Endothelial cell of umbilical vein (primary cell): Measurements from ENCODE around the gene SAMD10. TPM values are rescaled to one million over a fixed set of nuclear protein-coding genes. Genes with fewer than 3 reads are reported as not detected.
A peak's percentile ranks its signal among the peaks of the same experiment; 100 is the strongest.

Source experiments
- BruUV-seq: library from RNA; stranded (reverse); fragments of 400-500 nt; replicated peaks from 2 replicates; lab custom pipeline; 2021; lab: Mats Ljungman, UMichigan
- CTCF ChIA-PET: fragments of 300-600, 350-600 bp; sonication (Branson Sonifier 250); formaldehyde crosslinking; loops from one replicate; lab custom pipeline; 2021; ENCODE audit warnings: antibody characterized with exemption, inconsistent platforms; lab: Charles Lee
- POLR2A ChIA-PET: fragments of 300-600, 350-600 bp; sonication (Branson Sonifier 250); formaldehyde crosslinking; loops from one replicate; lab custom pipeline; 2021; ENCODE audit warnings: antibody characterized with exemption, inconsistent platforms; lab: Charles Lee
- DNase-seq: peaks from one replicate; pipeline ENCODE4 v3.0.0-alpha.2; 2011; ENCODE audit warnings: low read depth, low spot score
- FAIRE-seq: peaks from 2 replicates; lab custom pipeline; 2011; peaks lifted over from hg19 to GRCh38; lab: Jason Lieb, UNC
- H2AFZ ChIP-seq: 2 replicates; pipeline ENCODE4 v1.6.0; 2012; ENCODE audit warnings: low read depth, low read length, control low read depth, inconsistent platforms
- H3K27ac ChIP-seq: 2 replicates; pipeline ENCODE4 v1.5.1; 2011; ENCODE audit warnings: low read depth, mild to moderate bottlenecking, control low read depth, low read length, moderate library complexity; ENCODE audit not compliant: insufficient read depth
- H3K27me3 ChIP-seq, 2 experiments: 2 replicates each; pipeline versions ENCODE4 v1.6.0 to v1.6.1; 2011; ENCODE audit warnings: low read length in 2 of 2, mixed read lengths in 1 of 2; ENCODE audit not compliant: control insufficient read depth in 2 of 2, insufficient read depth in 2 of 2
- H3K36me3 ChIP-seq, 2 experiments: 2 replicates in 1 of 2; 3 replicates in 1 of 2; pipeline ENCODE4 v1.5.1; 2011; ENCODE audit warnings: low read length in 2 of 2, mild to moderate bottlenecking in 1 of 2, moderate library complexity in 1 of 2; ENCODE audit not compliant: control insufficient read depth in 2 of 2, insufficient read depth in 2 of 2; ENCODE audit errors: extremely low read depth in 1 of 2
- H3K4me1 ChIP-seq: 3 replicates; pipeline ENCODE4 v1.5.1; 2011; ENCODE audit warnings: mild to moderate bottlenecking, low read length; ENCODE audit not compliant: control insufficient read depth, insufficient read depth; ENCODE audit errors: extremely low read depth
- H3K4me2 ChIP-seq: 2 replicates; pipeline ENCODE4 v1.6.1; 2011; ENCODE audit warnings: low read length, control low read depth, mixed read lengths; ENCODE audit not compliant: insufficient read depth
- H3K4me3 ChIP-seq, 3 experiments: fragments of 200-600 bp in 1 of 3; sonication (generic), shearing (Covaris generic) in 1 of 3; replicated peaks in 1 of 3; 2 replicates each; pipeline ENCODE4 v1.5.1; 2011 to 2016; ENCODE audit warnings: control low read depth in 3 of 3, low read length in 3 of 3, mild to moderate bottlenecking in 2 of 3, inconsistent platforms in 1 of 3, low read depth in 1 of 3, moderate library complexity in 1 of 3; ENCODE audit not compliant: insufficient read depth in 1 of 3
- H3K79me2 ChIP-seq: 2 replicates; pipeline ENCODE4 v1.6.0; 2012; ENCODE audit warnings: low read length, inconsistent platforms; ENCODE audit not compliant: control insufficient read depth, insufficient read depth
- H3K9ac ChIP-seq: replicated peaks from 2 replicates; pipeline ENCODE3; 2011; ENCODE audit warnings: low read length, control low read depth; ENCODE audit not compliant: insufficient read depth; ENCODE audit errors: extremely low read depth
- H3K9me1 ChIP-seq: replicated peaks from 3 replicates; pipeline ENCODE4 v1.6.0; 2011; ENCODE audit warnings: mild to moderate bottlenecking, low read length; ENCODE audit not compliant: control insufficient read depth, insufficient read depth; ENCODE audit errors: extremely low read depth
- H3K9me3 ChIP-seq: replicated peaks from 2 replicates; pipeline ENCODE4 v1.5.1; 2012; ENCODE audit warnings: low read length, inconsistent platforms; ENCODE audit not compliant: control insufficient read depth, insufficient read depth
- H4K20me1 ChIP-seq: replicated peaks from 2 replicates; pipeline ENCODE3; 2011; ENCODE audit warnings: mild to moderate bottlenecking, low read length; ENCODE audit not compliant: control insufficient read depth, insufficient read depth; ENCODE audit errors: extremely low read depth
- EZH2 ChIP-seq: IDR thresholded peaks from 2 replicates; pipeline ENCODE4 v1.6.1; 2012; ENCODE audit warnings: borderline replicate concordance, low read depth, mild to moderate bottlenecking, moderate library complexity, low read length, inconsistent platforms; ENCODE audit not compliant: severe bottlenecking
- FOS ChIP-seq: IDR thresholded peaks from 2 replicates; pipeline ENCODE4 v1.6.1; 2011; ENCODE audit warnings: mild to moderate bottlenecking, low read length, moderate library complexity, borderline replicate concordance; ENCODE audit not compliant: insufficient read depth
- GATA2 ChIP-seq: IDR thresholded peaks from 2 replicates; pipeline ENCODE4 v1.7.0; 2011; ENCODE audit warnings: low read depth, mild to moderate bottlenecking, moderate library complexity, mixed read lengths, low read length; ENCODE audit not compliant: insufficient read length, insufficient read depth
- JUN ChIP-seq: IDR thresholded peaks from 2 replicates; pipeline ENCODE4 v1.6.1; 2011; ENCODE audit warnings: borderline replicate concordance, low read depth; ENCODE audit not compliant: insufficient read length, insufficient read depth
- MYC ChIP-seq: IDR thresholded peaks from one replicate; pipeline ENCODE4 v1.6.1; 2011; ENCODE audit warnings: mild to moderate bottlenecking, low read depth, low read length
- POLR2A ChIP-seq: IDR thresholded peaks from 2 replicates; pipeline ENCODE4 v1.6.1; 2012; ENCODE audit warnings: low read depth, mild to moderate bottlenecking, control low read depth, low read length
- POLR2AphosphoS5 ChIP-seq: IDR thresholded peaks from 2 replicates; pipeline ENCODE4 v1.6.1; 2012; ENCODE audit warnings: low read depth, mild to moderate bottlenecking, control low read depth, low read length, moderate library complexity; ENCODE audit not compliant: insufficient read depth
- dilution Hi-C: fragments of 300-500 bp; cut with MboI; formaldehyde crosslinking; loops from one replicate; pipeline ENCODE4 v1.15.0; 2019; ENCODE audit warnings: low sequenced_read_pairs; ENCODE audit not compliant: extremely low pct_ligation_motif_present
- intact Hi-C: fragments of 100-400 bp; cut with micrococcal nuclease; formaldehyde crosslinking; loops from one replicate; pipeline ENCODE4 v1.10.0; 2022
- polyA plus RNA-seq, 4 experiments: library from polyadenylated mRNA; depleted of rRNA in 3 of 4; stranded (reverse) in 3 of 4; unstranded in 1 of 4; fragments of >200 nt; gene quantifications; 2 replicates each; pipeline versions ENCODE4 v1.2.1 to v1.2.3, GENCODE V29; 2011 to 2012; ENCODE audit warnings: missing spikeins in 1 of 4
- total RNA-seq: library from RNA; stranded (reverse); gene quantifications from 2 replicates; pipeline ENCODE4 v1.2.3, GENCODE V29; 2021
- TF ChIP-seq, protein P1 (sequence below), 2 donors: IDR thresholded peaks; 1 replicate in 1 of 2; 2 replicates in 1 of 2; pipeline ENCODE4 v1.5.1; 2011; ENCODE audit warnings: low read length in 2 of 2, mild to moderate bottlenecking in 2 of 2, moderate library complexity in 2 of 2, control low read depth in 1 of 2, inconsistent platforms in 1 of 2, low read depth in 1 of 2; ENCODE audit not compliant: insufficient read depth in 1 of 2; ENCODE audit errors: extremely low read depth in 1 of 2
- TF ChIP-seq, protein P2 (sequence below): IDR thresholded peaks from 2 replicates; pipeline ENCODE4 v1.6.1; 2011; ENCODE audit not compliant: insufficient read depth, insufficient read length

Gene SAMD10
- total and polyA plus RNA-seq, 2 donors (not counting 3 experiments of a cell fraction or from before 2014, with no cell fraction given), result 4.7 to 5.3 TPM

DNA sequence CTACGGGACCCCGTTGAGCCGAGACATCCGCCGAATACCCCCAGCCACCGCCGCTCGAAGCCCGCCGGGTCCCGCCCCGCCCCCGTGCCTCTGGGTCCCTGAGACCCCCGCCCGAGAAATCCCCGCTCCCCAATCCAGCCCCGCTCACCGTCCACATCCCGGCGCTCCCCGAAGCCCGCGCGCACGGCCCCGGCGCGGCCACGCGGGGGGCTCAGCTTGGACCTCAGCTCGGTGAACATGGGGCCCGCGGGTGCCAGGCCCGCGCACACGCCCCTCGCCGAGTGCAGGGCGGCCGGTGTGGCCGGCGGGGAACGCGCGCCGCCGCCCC lies 249 bp downstream of the SAMD10 start:
- H3K9me3 ChIP-seq, result no peaks in the 10 kb centered on the region
- TF ChIP-seq, protein P1, sequence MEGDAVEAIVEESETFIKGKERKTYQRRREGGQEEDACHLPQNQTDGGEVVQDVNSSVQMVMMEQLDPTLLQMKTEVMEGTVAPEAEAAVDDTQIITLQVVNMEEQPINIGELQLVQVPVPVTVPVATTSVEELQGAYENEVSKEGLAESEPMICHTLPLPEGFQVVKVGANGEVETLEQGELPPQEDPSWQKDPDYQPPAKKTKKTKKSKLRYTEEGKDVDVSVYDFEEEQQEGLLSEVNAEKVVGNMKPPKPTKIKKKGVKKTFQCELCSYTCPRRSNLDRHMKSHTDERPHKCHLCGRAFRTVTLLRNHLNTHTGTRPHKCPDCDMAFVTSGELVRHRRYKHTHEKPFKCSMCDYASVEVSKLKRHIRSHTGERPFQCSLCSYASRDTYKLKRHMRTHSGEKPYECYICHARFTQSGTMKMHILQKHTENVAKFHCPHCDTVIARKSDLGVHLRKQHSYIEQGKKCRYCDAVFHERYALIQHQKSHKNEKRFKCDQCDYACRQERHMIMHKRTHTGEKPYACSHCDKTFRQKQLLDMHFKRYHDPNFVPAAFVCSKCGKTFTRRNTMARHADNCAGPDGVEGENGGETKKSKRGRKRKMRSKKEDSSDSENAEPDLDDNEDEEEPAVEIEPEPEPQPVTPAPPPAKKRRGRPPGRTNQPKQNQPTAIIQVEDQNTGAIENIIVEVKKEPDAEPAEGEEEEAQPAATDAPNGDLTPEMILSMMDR (IDR thresholded peaks at IDR 0.05; ENCODE audit: extremely low read depth in 1 of 2, insufficient read depth in 1 of 2, low read depth in 1 of 2, low read length in 2 of 2), result no peak
- no peak for TF ChIP-seq POLR2A
- TF ChIP-seq, protein P2, sequence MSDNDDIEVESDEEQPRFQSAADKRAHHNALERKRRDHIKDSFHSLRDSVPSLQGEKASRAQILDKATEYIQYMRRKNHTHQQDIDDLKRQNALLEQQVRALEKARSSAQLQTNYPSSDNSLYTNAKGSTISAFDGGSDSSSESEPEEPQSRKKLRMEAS, result no peak
- TF ChIP-seq FOS, result no peak
- TF ChIP-seq JUN, result no peak
- TF ChIP-seq MYC, result no peak
- no peak for TF ChIP-seq GATA2
- no peak for TF ChIP-seq POLR2AphosphoS5
- no peak for TF ChIP-seq EZH2
- no peak overlapping the region for H3K27ac ChIP-seq
- no peak overlapping the region for H3K9ac ChIP-seq
- dilution Hi-C loops (no loop called here), intact Hi-C loops (no loop called here)
- no peaks in the 10 kb centered on the region for H4K20me1 ChIP-seq
- ChIA-PET POLR2A (no interaction called here), CTCF (interaction anchor here (0.6 to 4.2 kb wide), 15 partner anchors 17 to 483 kb away, joined by 3 to 34 read pairs (median 6); partner anchors contain the start of genes HELZ2, OPRL1, PTK6 and RGS19)
- no TSS peak for BruUV-seq
- peaks cover 0 to 2% of the 10 kb centered on the region in 2 experiments for H3K36me3 ChIP-seq
- FAIRE-seq (no peak), DNase-seq (no peak)
- H3K27me3 ChIP-seq, result no peaks in the 10 kb centered on the region
- H3K79me2 ChIP-seq, result peaks cover 16% of the 10 kb centered on the region
- H3K4me2 ChIP-seq, result peak overlapping the region; percentile 31
- H3K4me1 ChIP-seq, result peaks cover 20% of the 10 kb centered on the region
- no peaks in the 10 kb centered on the region for H3K9me1 ChIP-seq
- peak overlapping the region; percentile 36 for H2AFZ ChIP-seq
- peak overlapping the region; percentile 19 to 40 (median 27) for H3K4me3 ChIP-seq
